DMS 273 (cell line): Measurements from ENCODE around the gene TBCA.

ENCODE experiments used
- DNase-seq: peaks from one replicate; lab custom pipeline; 2025; ENCODE audit not compliant: unreplicated experiment; lab: John Stamatoyannopoulos, UW

The TBCA gene

GRCh38 chr5:77643654-77644370 lies 132.3 kb downstream of the TBCA start:
- no peak for DNase-seq

- no peak for DNase-seq
Observed at GRCh38 chr5:77642738-77643653, 133.1 kb downstream of the TBCA start.

GRCh38 chr5:77641963-77642737 lies 134.0 kb downstream of the TBCA start:
- DNase-seq = no peak

GRCh38 chr5:77641397-77641943 lies 134.7 kb downstream of the TBCA start:
- no peak for DNase-seq
